Mesenchymal stem cell (in vitro differentiated cells and primary cell): Measurements from ENCODE around the gene OPN1SW.
A peak's percentile ranks its signal among the peaks of the same experiment; 100 is the strongest.

ENCODE experiments used
- DNase-seq: peaks from one replicate; pipeline ENCODE4 v3.0.0-alpha.2; 2013
- H2AFZ ChIP-seq: one replicate; pipeline ENCODE4 v1.6.1; 2013; ENCODE audit warnings: low read depth, mild to moderate bottlenecking, control low read depth, inconsistent platforms, low read length, moderate library complexity
- H2AK5ac ChIP-seq: 2 replicates; pipeline ENCODE4 v1.6.1; 2013; ENCODE audit warnings: low read length, moderate library complexity, mild to moderate bottlenecking, inconsistent platforms; ENCODE audit not compliant: severe bottlenecking
- H2BK120ac ChIP-seq: one replicate; pipeline ENCODE4 v1.6.1; 2013; ENCODE audit warnings: low read depth, mild to moderate bottlenecking, inconsistent platforms, low read length, moderate library complexity
- H2BK12ac ChIP-seq, 2 experiments: one replicate each; pipeline ENCODE4 v1.6.1; 2013; ENCODE audit warnings: inconsistent platforms in 2 of 2, low read length in 2 of 2, mild to moderate bottlenecking in 2 of 2, moderate library complexity in 2 of 2, control low read depth in 1 of 2
- H2BK15ac ChIP-seq: one replicate; pipeline ENCODE4 v1.6.1; 2013; ENCODE audit warnings: mild to moderate bottlenecking, low read depth, inconsistent platforms; ENCODE audit not compliant: poor library complexity, severe bottlenecking
- H2BK5ac ChIP-seq: 2 replicates; pipeline ENCODE4 v1.6.1; 2013; ENCODE audit warnings: low read depth, mild to moderate bottlenecking, low read length, control low read depth, inconsistent platforms; ENCODE audit not compliant: poor library complexity, severe bottlenecking
- H3K14ac ChIP-seq, 2 experiments: one replicate each; pipeline ENCODE4 v1.6.1; 2013; ENCODE audit warnings: inconsistent platforms in 2 of 2, low read length in 2 of 2, control low read depth in 1 of 2, mild to moderate bottlenecking in 1 of 2, moderate library complexity in 1 of 2
- H3K18ac ChIP-seq, 2 experiments: one replicate each; pipeline ENCODE4 v1.6.1; 2013; ENCODE audit warnings: inconsistent platforms in 2 of 2, low read length in 2 of 2, control low read depth in 1 of 2, low read depth in 1 of 2, mild to moderate bottlenecking in 1 of 2
- H3K23ac ChIP-seq, 2 experiments: one replicate each; pipeline ENCODE4 v1.6.1; 2013; ENCODE audit warnings: inconsistent platforms in 2 of 2, low read length in 2 of 2, mild to moderate bottlenecking in 2 of 2, moderate library complexity in 2 of 2, control low read depth in 1 of 2
- H3K27ac ChIP-seq: 2 replicates; pipeline ENCODE4 v1.5.1; 2013; ENCODE audit warnings: mild to moderate bottlenecking, moderate library complexity, low read length, control low read depth, inconsistent platforms; ENCODE audit not compliant: poor library complexity, severe bottlenecking
- H3K27me3 ChIP-seq, 2 experiments: 2 replicates each; pipeline versions ENCODE4 v1.6.1 to v1.7.0; 2013; ENCODE audit warnings: low read length in 2 of 2, mild to moderate bottlenecking in 2 of 2, moderate library complexity in 2 of 2, control low read depth in 1 of 2, inconsistent platforms in 1 of 2; ENCODE audit not compliant: control insufficient read depth in 1 of 2, insufficient read depth in 1 of 2
- H3K36me3 ChIP-seq, 2 experiments: 2 replicates each; pipeline versions ENCODE4 v1.6.1 to v1.7.0; 2013; ENCODE audit warnings: low read length in 2 of 2, control low read depth in 1 of 2, inconsistent platforms in 1 of 2, low read depth in 1 of 2, mild to moderate bottlenecking in 1 of 2; ENCODE audit not compliant: insufficient read depth in 2 of 2, control insufficient read depth in 1 of 2
- H3K4ac ChIP-seq, 2 experiments: one replicate each; pipeline ENCODE4 v1.6.1; 2013; ENCODE audit warnings: inconsistent platforms in 2 of 2, low read length in 2 of 2, mild to moderate bottlenecking in 2 of 2, moderate library complexity in 2 of 2, control low read depth in 1 of 2, low read depth in 1 of 2
- H3K4me1 ChIP-seq: 2 replicates; pipeline ENCODE4 v1.6.1; 2013; ENCODE audit warnings: low read depth, low read length, control low read depth; ENCODE audit not compliant: control insufficient read depth, insufficient read depth
- H3K4me2 ChIP-seq: 2 replicates; pipeline ENCODE4 v1.6.1; 2013; ENCODE audit warnings: low read length, mild to moderate bottlenecking, inconsistent platforms; ENCODE audit not compliant: poor library complexity, severe bottlenecking
- H3K4me3 ChIP-seq, 2 experiments: 2 replicates each; pipeline versions ENCODE4 v1.5.1 to v1.7.0; 2013; ENCODE audit warnings: low read length in 2 of 2, mild to moderate bottlenecking in 2 of 2, control low read depth in 1 of 2, low read depth in 1 of 2; ENCODE audit not compliant: insufficient read depth in 1 of 2
- H3K79me1 ChIP-seq: replicated peaks from 2 replicates; pipeline ENCODE4 v1.6.1; 2013; ENCODE audit warnings: mild to moderate bottlenecking, control low read depth, low read length, inconsistent platforms; ENCODE audit not compliant: poor library complexity, severe bottlenecking
- H3K9ac ChIP-seq: 2 replicates; pipeline ENCODE4 v1.7.0; 2013; ENCODE audit warnings: mild to moderate bottlenecking, low read length, moderate library complexity
- H3K9me3 ChIP-seq: 2 replicates; pipeline ENCODE4 v1.7.0; 2013; ENCODE audit warnings: mild to moderate bottlenecking, low read length; ENCODE audit not compliant: control insufficient read depth
- H4K8ac ChIP-seq: one replicate; pipeline ENCODE4 v1.6.1; 2013; ENCODE audit warnings: inconsistent platforms, mild to moderate bottlenecking, low read length, moderate library complexity
- H4K91ac ChIP-seq: one replicate; pipeline ENCODE4 v1.6.1; 2013; ENCODE audit warnings: mild to moderate bottlenecking, low read length, inconsistent platforms
- WGBS: methylation state at CpG from one replicate; pipeline ENCODE4 v1.1.7; 2013; ENCODE audit warnings: mixed read lengths; 5-methylcytosine and 5-hydroxymethylcytosine counted together

OPN1SW gene

DNA sequence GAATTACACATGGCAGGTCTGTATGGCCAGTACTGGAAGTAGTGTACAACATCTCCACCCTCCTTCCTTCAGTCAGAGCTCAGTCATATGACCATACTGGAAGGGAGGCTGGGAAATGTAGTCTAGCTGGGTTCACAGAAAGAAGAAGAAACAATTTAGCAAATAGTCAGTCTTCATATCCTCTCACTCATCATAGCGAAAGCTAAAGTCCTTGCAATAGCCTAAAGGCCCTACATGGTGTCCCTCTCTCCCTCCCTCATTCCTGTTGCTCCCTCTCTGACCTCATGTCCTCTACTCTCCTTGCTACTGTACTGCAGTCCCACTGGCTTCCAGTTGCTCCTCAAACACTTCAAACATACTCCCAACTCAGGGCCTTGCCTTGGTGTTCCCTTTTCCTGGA, 40.7 kb downstream of the OPN1SW start:
- Histone ChIP-seq H4K91ac (no peak overlapping the region), H3K4me2 (no peak overlapping the region), H3K4ac (no peak overlapping the region), H3K9ac (no peak overlapping the region), H3K4me3 (no peak overlapping the region), H3K4me1 (no peaks in the 10 kb centered on the region), H3K18ac (no peak overlapping the region), H2AFZ (peak overlapping the region; percentile 10), H3K23ac (no peak overlapping the region), H2BK15ac (no peak overlapping the region), H2AK5ac (no peak overlapping the region), H3K79me1 (no peaks in the 10 kb centered on the region), H2BK120ac (no peak overlapping the region), H2BK12ac (no peak overlapping the region), H3K27me3 (peaks cover 0 to 11% of the 10 kb centered on the region in 2 experiments), H4K8ac (no peak overlapping the region), H3K9me3 (no peaks in the 10 kb centered on the region), H3K14ac (no peak overlapping the region), H3K27ac (no peak overlapping the region), H3K36me3 (no peaks in the 10 kb centered on the region), H2BK5ac (no peak overlapping the region)
- 93% methylated on average over 1 of the region's 1 CpG for WGBS
- DNase-seq: no peak

DNA sequence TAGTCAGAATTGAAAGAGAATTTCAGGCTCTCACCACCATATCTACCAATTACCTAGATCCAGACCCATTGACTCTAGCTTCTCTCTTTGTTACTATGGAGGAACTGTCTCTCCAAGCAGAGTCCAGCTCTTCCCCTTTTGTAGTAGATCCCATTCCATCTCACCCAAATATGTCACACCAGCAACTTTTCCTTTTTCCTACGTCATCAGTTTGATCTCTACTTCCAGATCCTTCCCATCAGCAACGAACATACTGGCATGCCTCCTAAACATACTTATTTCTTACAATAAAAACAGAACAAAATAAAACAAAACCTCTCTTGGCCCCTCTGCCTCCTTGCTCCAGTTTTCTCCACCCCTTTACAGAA, 42.3 kb downstream of the OPN1SW start:
- Histone ChIP-seq H3K23ac (no peak overlapping the region), H3K14ac (no peak overlapping the region), H2BK12ac (no peak overlapping the region), H2BK5ac (no peak overlapping the region), H3K36me3 (no peaks in the 10 kb centered on the region), H3K4me1 (no peaks in the 10 kb centered on the region), H4K8ac (no peak overlapping the region), H3K9ac (no peak overlapping the region), H3K18ac (no peak overlapping the region), H2BK15ac (no peak overlapping the region), H2AFZ (no peak overlapping the region), H3K27me3 (peaks cover 0 to 11% of the 10 kb centered on the region in 2 experiments), H3K27ac (no peak overlapping the region), H2BK120ac (no peak overlapping the region), H3K4me3 (no peak overlapping the region), H2AK5ac (no peak overlapping the region), H3K4ac (no peak overlapping the region), H3K4me2 (no peak overlapping the region), H4K91ac (no peak overlapping the region), H3K79me1 (no peaks in the 10 kb centered on the region), H3K9me3 (no peaks in the 10 kb centered on the region)
- DNase-seq: no peak
- 87% methylated on average over 2 of the region's 2 CpGs for WGBS

GRCh38 chr7:128732521-128733277, 42.9 kb downstream of the OPN1SW start:
- Histone ChIP-seq H3K4me3 (no peak overlapping the region), H3K14ac (no peak overlapping the region), H2BK15ac (no peak overlapping the region), H4K91ac (no peak overlapping the region), H3K36me3 (no peaks in the 10 kb centered on the region), H2BK12ac (no peak overlapping the region), H2BK120ac (no peak overlapping the region), H3K9ac (no peak overlapping the region), H4K8ac (no peak overlapping the region), H3K4ac (no peak overlapping the region), H2AFZ (no peak overlapping the region), H2BK5ac (no peak overlapping the region), H2AK5ac (no peak overlapping the region), H3K18ac (no peak overlapping the region), H3K9me3 (no peaks in the 10 kb centered on the region), H3K79me1 (no peaks in the 10 kb centered on the region), H3K27ac (no peak overlapping the region), H3K4me2 (no peak overlapping the region), H3K27me3 (peaks cover 0 to 11% of the 10 kb centered on the region in 2 experiments), H3K4me1 (no peaks in the 10 kb centered on the region), H3K23ac (no peak overlapping the region)
- WGBS: 88% methylated on average over 2 of the region's 2 CpGs
- no peak for DNase-seq

DNA sequence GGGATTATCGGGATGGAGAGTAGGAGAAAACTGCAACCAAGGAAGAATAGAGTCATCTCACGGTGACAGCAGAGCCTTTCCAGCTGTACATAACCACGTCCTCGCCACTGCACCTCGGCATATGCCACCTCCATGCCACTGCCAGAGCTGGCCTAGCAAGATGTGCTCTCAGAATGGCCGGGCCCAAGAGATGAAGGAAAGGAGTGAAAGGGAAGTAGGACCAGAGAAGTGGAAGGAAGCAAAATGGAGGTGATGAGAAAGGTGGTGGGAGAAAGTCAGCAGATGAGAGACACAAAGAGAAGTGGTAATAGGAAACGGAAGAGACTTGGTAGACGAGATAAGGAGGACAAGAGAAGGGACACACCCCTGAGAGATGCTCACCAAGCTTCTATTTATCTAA, 44.4 kb downstream of the OPN1SW start:
- Histone ChIP-seq H2BK120ac (no peak overlapping the region), H3K27ac (no peak overlapping the region), H3K4me2 (no peak overlapping the region), H3K9me3 (no peaks in the 10 kb centered on the region), H4K91ac (no peak overlapping the region), H2BK12ac (no peak overlapping the region), H3K79me1 (no peaks in the 10 kb centered on the region), H3K4ac (no peak overlapping the region), H3K14ac (no peak overlapping the region), H2BK15ac (no peak overlapping the region), H2AFZ (no peak overlapping the region), H4K8ac (no peak overlapping the region), H3K9ac (no peak overlapping the region), H3K4me3 (no peak overlapping the region), H3K23ac (no peak overlapping the region), H2BK5ac (no peak overlapping the region), H3K4me1 (no peaks in the 10 kb centered on the region), H3K36me3 (no peaks in the 10 kb centered on the region), H2AK5ac (no peak overlapping the region), H3K27me3 (peaks cover 0 to 11% of the 10 kb centered on the region in 2 experiments), H3K18ac (no peak overlapping the region)
- WGBS: 97% methylated on average over 6 of the region's 8 CpGs
- DNase-seq: no peak
